Endodermal cell (in vitro differentiated cells): ENCODE results near the gene PIP4P1. TPM values are rescaled to one million over a fixed set of nuclear protein-coding genes. Genes with fewer than 3 reads are reported as not detected.

Experiments
- DNase-seq: peaks from one replicate; pipeline ENCODE4 v3.0.0-alpha.2; 2017
- H3K27ac ChIP-seq: 2 replicates; pipeline ENCODE4 v1.5.1; 2013; ENCODE audit warnings: mild to moderate bottlenecking, low read depth, low read length, moderate library complexity
- H3K27me3 ChIP-seq: 2 replicates; pipeline ENCODE4 v1.6.1; 2013; ENCODE audit warnings: mild to moderate bottlenecking, low read length, moderate library complexity; ENCODE audit not compliant: insufficient read depth, control insufficient read depth, poor library complexity, severe bottlenecking
- H3K36me3 ChIP-seq: 2 replicates; pipeline ENCODE4 v1.7.0; 2013; ENCODE audit warnings: mild to moderate bottlenecking, low read length, moderate library complexity; ENCODE audit not compliant: control insufficient read depth, insufficient read depth
- H3K4me1 ChIP-seq: one replicate; pipeline ENCODE4 v1.7.0; 2013; ENCODE audit warnings: low read length; ENCODE audit not compliant: control insufficient read depth, insufficient read depth
- H3K4me3 ChIP-seq: 2 replicates; pipeline ENCODE4 v1.5.1; 2013; ENCODE audit warnings: mild to moderate bottlenecking, low read length, moderate library complexity
- H3K9ac ChIP-seq: 2 replicates; pipeline ENCODE4 v1.6.1; 2013; ENCODE audit warnings: mild to moderate bottlenecking, low read length, moderate library complexity; ENCODE audit not compliant: poor library complexity, severe bottlenecking; ENCODE audit errors: extremely low read depth
- H3K9me3 ChIP-seq: 2 replicates; pipeline ENCODE4 v1.6.1; 2013; ENCODE audit warnings: mild to moderate bottlenecking, low read length, moderate library complexity; ENCODE audit not compliant: control insufficient read depth
- H3K27ac Mint-ChIP-seq: 2 replicates; pipeline ENCODE4 v1.8.0; 2020; ENCODE audit warnings: mixed read lengths
- H3K27me3 Mint-ChIP-seq: 2 replicates; pipeline ENCODE4 v1.8.0; 2021; ENCODE audit warnings: mild to moderate bottlenecking, mixed read lengths; ENCODE audit not compliant: insufficient read depth
- H3K36me3 Mint-ChIP-seq: 2 replicates; pipeline ENCODE4 v1.8.0; 2020; ENCODE audit warnings: low read depth, mixed read lengths
- H3K4me1 Mint-ChIP-seq: 2 replicates; pipeline ENCODE4 v1.8.0; 2020; ENCODE audit warnings: mixed read lengths
- H3K4me3 Mint-ChIP-seq: 2 replicates; pipeline ENCODE4 v1.8.0; 2020; ENCODE audit warnings: mild to moderate bottlenecking, moderate library complexity, mixed read lengths
- H3K9me3 Mint-ChIP-seq: 2 replicates; pipeline ENCODE4 v1.8.0; 2020; ENCODE audit warnings: mild to moderate bottlenecking, mixed read lengths
- CTCF ChIP-seq: fragments of 200-600 bp; sonication (generic); conservative IDR thresholded peaks from 2 replicates; pipeline ENCODE4 v1.5.0; 2021; ENCODE audit warnings: antibody characterized with exemption, mild to moderate bottlenecking
- WGBS, 2 experiments: methylation state at CpG; one replicate each; pipeline versions ENCODE4 v1.1.5 to v1.1.7; 2013; ENCODE audit warnings: missing lambda C conversion rate in 2 of 2, mixed read lengths in 1 of 2; ENCODE audit not compliant: insufficient coverage in 1 of 2, insufficient read length in 1 of 2; 5-methylcytosine and 5-hydroxymethylcytosine counted together
- total RNA-seq, 2 donors: library from RNA; stranded (reverse); fragmentation: NEBNext Ultra II Directional in 1 of 2; extraction: Animal tissue kit (Norgen Biotek cat#: 25700) in 1 of 2; gene quantifications; 2 replicates in 1 of 2; 3 replicates in 1 of 2; pipeline ENCODE4 v1.2.1, GENCODE V29; 2021

Gene PIP4P1
- total RNA-seq, 2 donors from 2014 or later: 32.1 to 38.1 TPM

GRCh38 chr14:20470603-20470901 is 9.3 kb upstream of the PIP4P1 start:
- H3K9me3 Mint-ChIP-seq: no peaks in the 10 kb centered on the region
- Histone ChIP-seq H3K4me3 (peak overlapping the region; percentile 95), H3K36me3 (peaks cover 33% of the 10 kb centered on the region), H3K4me1 (no peaks in the 10 kb centered on the region), H3K9me3 (no peaks in the 10 kb centered on the region), H3K27me3 (no peaks in the 10 kb centered on the region), H3K27ac (no peak overlapping the region), H3K9ac (peak overlapping the region; percentile 71)
- H3K4me1 Mint-ChIP-seq: peaks cover 15% of the 10 kb centered on the region
- H3K36me3 Mint-ChIP-seq: peaks cover 32% of the 10 kb centered on the region
- H3K27ac Mint-ChIP-seq: peak overlapping the region; percentile 53
- WGBS, 2 experiments: 0 to 1% methylated on average over 2 of the region's 2 CpGs
- no peak for DNase-seq
- H3K4me3 Mint-ChIP-seq: peak overlapping the region; percentile 95
- no peaks in the 10 kb centered on the region for H3K27me3 Mint-ChIP-seq
- TF ChIP-seq CTCF: no peak

GRCh38 chr14:20469890-20470602 is 8.8 kb upstream of the PIP4P1 start:
- Histone ChIP-seq H3K27ac (no peak overlapping the region), H3K4me1 (no peaks in the 10 kb centered on the region), H3K9me3 (no peaks in the 10 kb centered on the region), H3K4me3 (peak overlapping the region; percentile 95), H3K27me3 (no peaks in the 10 kb centered on the region), H3K9ac (peak overlapping the region; percentile 71), H3K36me3 (peaks cover 28% of the 10 kb centered on the region)
- no peak for TF ChIP-seq CTCF
- Mint-ChIP-seq H3K4me3 (peak overlapping the region; percentile 95), H3K4me1 (peaks cover 15% of the 10 kb centered on the region), H3K27ac (peak overlapping the region; percentile 96), H3K27me3 (no peaks in the 10 kb centered on the region), H3K9me3 (no peaks in the 10 kb centered on the region), H3K36me3 (peaks cover 27% of the 10 kb centered on the region)
- 0 to 17% methylated on average over 3 to 12 of the region's 12 CpGs for WGBS, 2 experiments
- DNase-seq: peak; percentile 80

- Mint-ChIP-seq H3K27me3 (no peaks in the 10 kb centered on the region), H3K36me3 (peaks cover 20% of the 10 kb centered on the region), H3K9me3 (no peaks in the 10 kb centered on the region), H3K4me1 (peaks cover 15% of the 10 kb centered on the region), H3K4me3 (peak within 1 kb of the TSS; percentile 95), H3K27ac (peak within 1 kb of the TSS; percentile 96)
- Histone ChIP-seq H3K4me1 (no peaks in the 10 kb centered on the region), H3K9ac (peak within 1 kb of the TSS; percentile 71), H3K4me3 (peak within 1 kb of the TSS; percentile 95), H3K27ac (peak within 1 kb of the TSS; percentile 65), H3K36me3 (peaks cover 22% of the 10 kb centered on the region), H3K9me3 (no peaks in the 10 kb centered on the region), H3K27me3 (no peaks in the 10 kb centered on the region)
- peak; percentile 98 for DNase-seq
- WGBS, 2 experiments: 0% methylated on average over 21 to 36 of the region's 40 CpGs
- TF ChIP-seq CTCF: no peak
These were observed 8.1 kb upstream of the PIP4P1 start, which contains the start of gene PNP for GRCh38 chr14:20469242-20469889. TSS of gene PNP (plus strand) at chr14:20469406. CDS start at chr14:20469525, 119 bp downstream.
